Fibroblast of pulmonary artery (primary cell): Measurements from ENCODE around the gene SMARCD1.

ENCODE experiments used
- DNase-seq: peaks from one replicate; pipeline ENCODE4 v3.0.0-alpha.2; 2010; ENCODE audit warnings: low read depth
- H3K4me3 ChIP-seq: replicated peaks from 2 replicates; pipeline ENCODE4 v1.5.1; 2011; ENCODE audit warnings: low read depth, mild to moderate bottlenecking, control low read depth, low read length, moderate library complexity
- TF ChIP-seq, protein P1 (sequence below): IDR thresholded peaks from 2 replicates; pipeline ENCODE4 v1.5.1; 2011; ENCODE audit warnings: mild to moderate bottlenecking, control low read depth, low read length, inconsistent platforms; ENCODE audit errors: missing control alignments

The SMARCD1 gene

DNA sequence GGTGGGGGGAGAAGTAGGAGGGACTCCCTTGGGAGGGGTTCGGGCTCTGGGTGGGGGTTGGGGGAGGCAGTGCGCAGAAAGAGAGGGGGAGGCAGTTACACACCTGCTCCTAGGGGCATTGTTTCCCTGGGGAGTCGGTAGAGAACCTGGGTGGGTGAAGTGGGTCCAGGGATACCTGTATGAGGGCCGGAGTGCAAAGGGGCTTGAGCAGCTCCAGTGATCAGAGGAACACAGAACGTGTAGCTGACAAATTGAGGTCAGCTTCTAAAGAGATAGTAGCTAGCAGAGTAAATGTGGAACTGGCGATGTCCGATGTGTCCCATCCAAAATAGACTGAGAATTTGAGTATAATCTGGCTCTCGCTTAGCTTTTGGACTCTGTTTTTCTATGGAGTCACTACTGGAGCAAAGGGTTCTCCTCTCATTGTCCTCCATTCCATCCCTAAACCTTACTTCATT lies 502 bp downstream of the SMARCD1 start:
- peak overlapping the region; percentile 90 for H3K4me3 ChIP-seq
- DNase-seq: no peak
- TF ChIP-seq, protein P1, sequence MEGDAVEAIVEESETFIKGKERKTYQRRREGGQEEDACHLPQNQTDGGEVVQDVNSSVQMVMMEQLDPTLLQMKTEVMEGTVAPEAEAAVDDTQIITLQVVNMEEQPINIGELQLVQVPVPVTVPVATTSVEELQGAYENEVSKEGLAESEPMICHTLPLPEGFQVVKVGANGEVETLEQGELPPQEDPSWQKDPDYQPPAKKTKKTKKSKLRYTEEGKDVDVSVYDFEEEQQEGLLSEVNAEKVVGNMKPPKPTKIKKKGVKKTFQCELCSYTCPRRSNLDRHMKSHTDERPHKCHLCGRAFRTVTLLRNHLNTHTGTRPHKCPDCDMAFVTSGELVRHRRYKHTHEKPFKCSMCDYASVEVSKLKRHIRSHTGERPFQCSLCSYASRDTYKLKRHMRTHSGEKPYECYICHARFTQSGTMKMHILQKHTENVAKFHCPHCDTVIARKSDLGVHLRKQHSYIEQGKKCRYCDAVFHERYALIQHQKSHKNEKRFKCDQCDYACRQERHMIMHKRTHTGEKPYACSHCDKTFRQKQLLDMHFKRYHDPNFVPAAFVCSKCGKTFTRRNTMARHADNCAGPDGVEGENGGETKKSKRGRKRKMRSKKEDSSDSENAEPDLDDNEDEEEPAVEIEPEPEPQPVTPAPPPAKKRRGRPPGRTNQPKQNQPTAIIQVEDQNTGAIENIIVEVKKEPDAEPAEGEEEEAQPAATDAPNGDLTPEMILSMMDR: no peak

DNA sequence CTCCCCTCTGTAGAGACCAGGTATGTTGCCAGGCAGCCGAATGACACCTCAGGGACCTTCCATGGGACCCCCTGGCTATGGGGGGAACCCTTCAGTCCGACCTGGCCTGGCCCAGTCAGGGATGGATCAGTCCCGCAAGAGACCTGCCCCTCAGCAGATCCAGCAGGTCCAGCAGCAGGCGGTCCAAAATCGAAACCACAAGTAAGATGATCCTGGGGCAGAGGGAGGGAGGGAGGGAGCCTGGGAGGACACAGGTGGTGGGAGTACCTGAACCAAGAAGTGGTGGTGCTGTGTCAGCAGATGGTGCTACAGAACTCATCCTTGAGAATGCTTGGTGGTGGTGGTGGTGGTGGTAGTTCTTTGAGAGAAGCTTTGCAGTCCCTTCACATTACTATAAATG lies 1.0 kb downstream of the SMARCD1 start:
- DNase-seq: no peak
- H3K4me3 ChIP-seq: peak overlapping the region; percentile 90
- TF ChIP-seq, protein P1: no peak

DNA sequence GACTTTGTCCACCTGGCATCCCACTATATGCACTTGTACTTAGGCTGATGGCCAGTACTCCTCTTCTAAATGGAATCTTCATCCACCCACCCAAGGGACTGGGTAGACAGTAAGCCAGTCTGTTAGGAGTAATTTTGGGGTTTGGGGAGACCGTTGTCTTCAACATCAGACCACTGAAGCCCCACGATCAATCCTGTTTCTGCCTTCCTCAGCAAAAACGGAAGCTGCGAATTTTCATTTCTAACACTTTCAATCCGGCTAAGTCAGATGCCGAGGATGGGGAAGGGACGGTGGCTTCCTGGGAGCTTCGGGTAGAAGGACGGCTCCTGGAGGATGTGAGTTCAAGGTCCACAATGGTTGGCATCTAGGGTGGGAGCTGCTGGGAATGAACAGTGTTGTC lies 2.0 kb downstream of the SMARCD1 start:
- DNase-seq: no peak
- no peak overlapping the region for H3K4me3 ChIP-seq
- TF ChIP-seq, protein P1: no peak

DNA sequence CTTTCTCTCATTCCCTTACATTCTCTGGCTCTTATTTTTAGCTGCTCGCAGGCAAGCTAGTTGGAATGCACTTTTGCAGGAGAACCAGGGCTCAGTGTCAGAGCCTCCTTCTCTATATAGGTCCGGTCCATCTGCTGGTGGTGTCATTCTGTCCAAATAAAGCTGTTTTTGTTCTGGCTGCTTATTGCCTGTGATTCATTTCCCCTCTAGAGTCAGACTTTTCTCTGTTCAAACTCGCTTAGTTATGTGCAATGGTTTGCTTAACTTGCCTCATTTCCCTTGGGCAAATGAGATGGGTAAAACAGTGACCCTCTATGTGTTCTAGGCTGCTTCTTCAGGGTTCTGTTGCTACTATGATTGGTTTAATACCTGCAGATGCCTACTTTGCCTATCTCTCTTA lies 2.9 kb downstream of the SMARCD1 start:
- no peak overlapping the region for H3K4me3 ChIP-seq
- DNase-seq: peak; percentile 82
- TF ChIP-seq, protein P1: no peak

DNA sequence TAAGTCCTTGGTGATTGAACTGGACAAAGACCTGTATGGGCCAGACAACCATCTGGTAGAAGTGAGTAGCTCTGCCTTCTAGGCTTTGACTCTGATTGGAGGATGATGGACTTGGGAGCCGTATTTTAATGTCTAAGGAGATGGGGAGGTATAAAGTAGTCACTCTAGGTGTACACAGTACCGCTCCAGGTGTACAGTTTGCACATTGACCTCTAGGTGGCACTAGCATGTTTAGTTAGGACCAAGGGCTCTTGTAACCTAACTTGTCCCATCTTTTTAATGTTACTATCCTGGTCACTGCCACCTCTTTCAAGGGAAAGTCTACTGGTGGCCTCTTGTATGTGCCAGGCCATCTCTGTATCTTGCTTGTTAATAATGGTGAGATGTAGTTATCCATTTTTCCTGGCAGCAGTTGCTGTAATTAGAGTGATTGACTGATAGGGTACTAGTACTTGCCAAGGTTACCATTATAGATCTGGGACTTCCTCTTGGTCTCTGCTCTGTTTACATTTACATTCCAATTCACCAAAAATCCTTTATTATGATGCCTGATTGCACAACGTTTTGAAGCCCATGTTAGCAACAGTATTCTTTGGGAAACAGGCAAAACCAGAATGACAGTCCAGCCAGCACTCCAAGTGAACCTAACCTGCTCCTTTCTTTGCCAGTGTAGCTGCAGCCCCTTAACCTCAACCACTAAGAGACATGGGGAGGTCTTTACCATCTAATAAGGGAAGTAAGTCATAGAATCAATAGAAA lies 3.6 kb downstream of the SMARCD1 start:
- DNase-seq: peak; percentile 63
- no peak overlapping the region for H3K4me3 ChIP-seq

DNA sequence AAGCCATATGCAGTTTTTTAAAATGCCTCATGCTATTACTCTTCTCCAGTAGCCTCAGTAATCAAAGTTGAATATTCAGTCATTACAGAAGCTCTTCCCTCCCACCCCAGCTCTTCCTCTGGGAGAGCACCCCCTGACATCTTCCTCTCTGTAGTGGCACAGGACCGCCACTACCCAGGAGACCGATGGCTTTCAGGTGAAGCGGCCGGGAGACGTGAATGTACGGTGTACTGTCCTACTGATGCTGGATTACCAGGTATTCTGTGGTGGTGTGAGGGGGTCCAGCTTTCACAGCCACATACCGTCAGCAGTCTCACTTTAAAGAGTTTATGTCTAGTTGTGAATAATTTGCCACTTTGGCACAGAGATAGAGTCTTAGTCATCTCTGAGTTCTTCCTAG lies 4.6 kb downstream of the SMARCD1 start:
- no peak overlapping the region for H3K4me3 ChIP-seq
- TF ChIP-seq, protein P1: no peak
- no peak for DNase-seq

More for the DNA sequence above, 3.6 kb downstream of the SMARCD1 start:
- TF ChIP-seq, protein P1: peak; percentile 90

DNA sequence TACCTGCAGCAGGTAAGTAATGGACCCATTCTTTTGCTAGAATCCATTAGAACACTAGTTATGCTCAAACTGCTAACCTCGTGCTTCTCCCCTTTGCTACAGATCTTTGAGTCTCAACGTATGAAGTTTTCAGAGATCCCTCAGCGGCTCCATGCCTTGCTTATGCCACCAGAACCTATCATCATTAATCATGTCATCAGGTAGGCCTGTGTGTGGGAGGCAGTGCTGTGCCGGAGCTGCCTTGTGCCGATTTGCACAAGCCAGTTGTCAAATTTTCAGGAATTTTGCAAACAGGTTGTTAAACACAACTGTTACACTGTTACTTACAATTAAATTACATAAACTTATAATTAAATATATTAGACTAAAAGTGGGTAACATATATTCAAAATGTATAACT lies 5.2 kb downstream of the SMARCD1 start:
- no peak overlapping the region for H3K4me3 ChIP-seq
- DNase-seq: no peak
- TF ChIP-seq, protein P1: no peak
